OCI-LY7 (cell line): ENCODE data around the gene ZIC2. TPM values are rescaled to one million over a fixed set of nuclear protein-coding genes. Genes with fewer than 3 reads are reported as not detected.

Source experiments
- BruUV-seq: library from RNA; stranded (reverse); fragments of 400-500 nt; replicated peaks from 2 replicates; lab custom pipeline; 2021; lab: Mats Ljungman, UMichigan
- CTCF ChIA-PET: fragments of 300-600 bp; sonication (Branson Sonifier 250); formaldehyde crosslinking; loops from one replicate; lab custom pipeline; 2022; ENCODE audit warnings: antibody characterized with exemption; ENCODE audit not compliant: unreplicated experiment; lab: Charles Lee
- POLR2A ChIA-PET: fragments of 300-600 bp; sonication (Branson Sonifier 250); formaldehyde crosslinking; loops from one replicate; lab custom pipeline; 2022; ENCODE audit warnings: antibody characterized with exemption; lab: Charles Lee
- DNase-seq: peaks from one replicate; pipeline ENCODE4 v3.0.0-alpha.2; 2015; ENCODE audit warnings: low spot score
- H2AFZ ChIP-seq: fragments of 200-600 bp; sonication (generic), shearing (Covaris generic); 2 replicates; pipeline ENCODE4 v1.6.1; 2014; ENCODE audit warnings: mild to moderate bottlenecking, antibody characterized with exemption, low read length, moderate library complexity
- H3K27ac ChIP-seq: fragments of 200-600 bp; sonication (generic); 2 replicates; pipeline ENCODE4 v1.5.1; 2014; ENCODE audit warnings: mixed run types, low read depth, mild to moderate bottlenecking, moderate library complexity, low read length, inconsistent platforms; ENCODE audit not compliant: poor library complexity, severe bottlenecking
- H3K36me3 ChIP-seq: fragments of 200-600 bp; sonication (generic); 2 replicates; pipeline ENCODE4 v1.6.1; 2014; ENCODE audit warnings: mild to moderate bottlenecking, antibody characterized with exemption, low read length, moderate library complexity, mixed read lengths; ENCODE audit not compliant: insufficient read depth
- H3K4me1 ChIP-seq: fragments of 200-600 bp; sonication (generic); 2 replicates; pipeline ENCODE4 v1.5.1; 2014; ENCODE audit warnings: mild to moderate bottlenecking, low read length; ENCODE audit not compliant: insufficient read depth, poor library complexity, severe bottlenecking
- H3K4me2 ChIP-seq: fragments of 200-600 bp; sonication (generic); 2 replicates; pipeline ENCODE4 v1.6.1; 2014; ENCODE audit warnings: mild to moderate bottlenecking, low read length
- H3K4me3 ChIP-seq: fragments of 200-600 bp; sonication (generic); 2 replicates; pipeline ENCODE4 v1.5.1; 2014; ENCODE audit warnings: mild to moderate bottlenecking, low read depth, low read length; ENCODE audit not compliant: poor library complexity, severe bottlenecking
- H3K79me2 ChIP-seq: fragments of 200-600 bp; sonication (generic); 2 replicates; pipeline ENCODE4 v1.6.1; 2016; ENCODE audit warnings: low read depth, mild to moderate bottlenecking, low read length, moderate library complexity, mixed read lengths; ENCODE audit not compliant: insufficient read depth
- H3K9me2 ChIP-seq: fragments of 200-600 bp; sonication (generic); 2 replicates; pipeline ENCODE4 v1.6.1; 2016; ENCODE audit warnings: mild to moderate bottlenecking, low read length, mixed read lengths; ENCODE audit not compliant: insufficient read depth
- H3K9me3 ChIP-seq: fragments of 200-600 bp; sonication (generic); 2 replicates; pipeline ENCODE4 v1.6.1; 2014; ENCODE audit warnings: mild to moderate bottlenecking, mixed run types, low read length, mixed read lengths
- H4K20me1 ChIP-seq: fragments of 200-600 bp; sonication (generic); 2 replicates; pipeline ENCODE4 v1.6.1; 2014; ENCODE audit warnings: mild to moderate bottlenecking, antibody characterized with exemption, low read length, moderate library complexity, mixed read lengths; ENCODE audit not compliant: insufficient read depth
- CTCF ChIP-seq: fragments of 200-600 bp; sonication (generic); conservative IDR thresholded peaks from 2 replicates; pipeline ENCODE4 v1.5.1; 2014; ENCODE audit warnings: mild to moderate bottlenecking, antibody characterized with exemption, low read length, moderate library complexity, mixed read lengths
- EZH2phosphoT487 ChIP-seq: fragments of 200-600 bp; sonication (generic); IDR thresholded peaks from 2 replicates; pipeline ENCODE4 v1.6.1; 2018; ENCODE audit warnings: low read depth, borderline replicate concordance, mild to moderate bottlenecking, mixed run types, antibody characterized with exemption, low read length, moderate library complexity, mixed read lengths
- intact Hi-C: fragments of 100-400 bp; cut with micrococcal nuclease; formaldehyde crosslinking; loops from one replicate; pipeline ENCODE4 v1.10.0; 2022; ENCODE audit not compliant: unreplicated experiment
- total RNA-seq, 2 experiments: library from RNA; depleted of rRNA in 1 of 2; stranded (reverse); fragments of >200 nt in 1 of 2; shearing (Covaris generic) in 1 of 2; gene quantifications; 2 replicates each; pipeline ENCODE4 v1.2.3, GENCODE V29; 2014 to 2022

The ZIC2 gene
- total RNA-seq, 2 experiments from 2014 or later: not detected

GRCh38 chr13:99993660-99994637 is 12.4 kb downstream of the ZIC2 start:
- POLR2A ChIA-PET: interaction anchor here (1.5 kb wide), 1 partner anchor 166 kb away, joined by 3 read pairs; no protein-coding TSS in a partner anchor
- CTCF ChIA-PET: no interaction called here
- Histone ChIP-seq H3K4me3 (no peak overlapping the region), H3K27ac (no peak overlapping the region), H3K36me3 (no peaks in the 10 kb centered on the region), H3K9me3 (no peaks in the 10 kb centered on the region), H4K20me1 (no peaks in the 10 kb centered on the region), H3K4me1 (no peaks in the 10 kb centered on the region), H3K9me2 (no peaks in the 10 kb centered on the region), H3K4me2 (no peak overlapping the region), H3K79me2 (no peaks in the 10 kb centered on the region), H2AFZ (no peak overlapping the region)
- no peak for DNase-seq
- no TSS peak for BruUV-seq
- TF ChIP-seq EZH2phosphoT487 (no peak), CTCF (no peak)
- intact Hi-C loops: no loop called here

GRCh38 chr13:99994638-99995020 is 13.0 kb downstream of the ZIC2 start:
- Histone ChIP-seq H3K36me3 (no peaks in the 10 kb centered on the region), H3K4me3 (no peak overlapping the region), H3K4me2 (no peak overlapping the region), H3K79me2 (no peaks in the 10 kb centered on the region), H3K9me2 (no peaks in the 10 kb centered on the region), H2AFZ (no peak overlapping the region), H3K9me3 (no peaks in the 10 kb centered on the region), H3K4me1 (no peaks in the 10 kb centered on the region), H3K27ac (no peak overlapping the region), H4K20me1 (no peaks in the 10 kb centered on the region)
- DNase-seq: no peak
- no TSS peak for BruUV-seq
- no peak for TF ChIP-seq CTCF
- no peak for TF ChIP-seq EZH2phosphoT487
- ChIA-PET CTCF (no interaction called here), POLR2A (no interaction called here)
- intact Hi-C loops: no loop called here

- H3K4me1 ChIP-seq: no peaks in the 10 kb centered on the region
- no peaks in the 10 kb centered on the region for H3K9me3 ChIP-seq
- intact Hi-C loops: no loop called here
- H3K9me2 ChIP-seq: no peaks in the 10 kb centered on the region
- POLR2A ChIA-PET: no interaction called here
- H2AFZ ChIP-seq: no peak overlapping the region
- CTCF ChIA-PET: no interaction called here
- TF ChIP-seq CTCF: no peak
- TF ChIP-seq EZH2phosphoT487: no peak
- no peak overlapping the region for H3K4me2 ChIP-seq
- H3K27ac ChIP-seq: no peak overlapping the region
- no TSS peak for BruUV-seq
- H3K79me2 ChIP-seq: no peaks in the 10 kb centered on the region
- H3K4me3 ChIP-seq: no peak overlapping the region
- DNase-seq: no peak
- H4K20me1 ChIP-seq: no peaks in the 10 kb centered on the region
- no peaks in the 10 kb centered on the region for H3K36me3 ChIP-seq
These were observed 13.6 kb downstream of the ZIC2 start for GRCh38 chr13:99995104-99995588.
